Stimulated activated CD8-positive, alpha-beta memory T cell treated with anti-CD3 and anti-CD28 coated beads, Interleukin-4, amount 100 ng/mL, for 48 hours (primary cell): ENCODE results near the gene METTL9.
"Not testable (repeated sequence)": the region's sequence is repeated elsewhere in the genome, so short reads cannot be mapped to it uniquely, and the experiment has no call there.

Experiments
- DNase-seq: peaks from one replicate; pipeline ENCODE4 v3.0.0-alpha.2; 2020

The METTL9 gene

GRCh38 chr16:21667575-21667974, 68.2 kb downstream of the METTL9 start:
- no peak for DNase-seq

- DNase-seq: no peak
Observed at GRCh38 chr16:21673469-21673868, 74.1 kb downstream of the METTL9 start.

- not testable (repeated sequence) for DNase-seq
Observed at GRCh38 chr16:21674456-21674855, 75.1 kb downstream of the METTL9 start.

- DNase-seq: not testable (repeated sequence)
Observed at GRCh38 chr16:21680714-21681113, 81.3 kb downstream of the METTL9 start.

GRCh38 chr16:21683184-21683583, 83.8 kb downstream of the METTL9 start:
- DNase-seq: no peak

GRCh38 chr16:21684199-21684598, 84.8 kb downstream of the METTL9 start:
- DNase-seq: peak; percentile 74

GRCh38 chr16:21685034-21685455, 85.7 kb downstream of the METTL9 start:
- no peak for DNase-seq

- no peak for DNase-seq
Observed at GRCh38 chr16:21689107-21689506, 89.7 kb downstream of the METTL9 start.

GRCh38 chr16:21690967-21691366, 91.6 kb downstream of the METTL9 start:
- not testable (repeated sequence) for DNase-seq

- no peak for DNase-seq
Observed at GRCh38 chr16:21694609-21695008, 95.2 kb downstream of the METTL9 start.

- DNase-seq: no peak
Observed at GRCh38 chr16:21697032-21697431, 97.7 kb downstream of the METTL9 start.

GRCh38 chr16:21698169-21699032, 99.0 kb downstream of the METTL9 start:
- DNase-seq: no peak

GRCh38 chr16:21701271-21701670, 101.9 kb downstream of the METTL9 start:
- DNase-seq: no peak

GRCh38 chr16:21702276-21702675, 102.9 kb downstream of the METTL9 start:
- no peak for DNase-seq

- DNase-seq: no peak
Observed at GRCh38 chr16:21703156-21703555, 103.8 kb downstream of the METTL9 start.

GRCh38 chr16:21703589-21704174, 104.3 kb downstream of the METTL9 start:
- no peak for DNase-seq

- DNase-seq: no peak
Observed at GRCh38 chr16:21704266-21704665, 104.9 kb downstream of the METTL9 start.

GRCh38 chr16:21704733-21705132, 105.4 kb downstream of the METTL9 start:
- DNase-seq: no peak
